Mesenteric fat pad (tissue), 1 donor: ENCODE results near the gene CCRL2. TPM values are rescaled to one million over a fixed set of nuclear protein-coding genes. Genes with fewer than 3 reads are reported as not detected.
A peak's percentile ranks its signal among the peaks of the same experiment; 100 is the strongest.

Experiments
- DNase-seq: peaks from one replicate; pipeline ENCODE4 v3.0.0-alpha.2; 2020; ENCODE audit warnings: low spot score
- total RNA-seq: library from RNA; stranded (reverse); fragmentation: NEBNext Ultra II Directional; extraction: Animal tissue kit (Norgen Biotek cat#: 25700); gene quantifications from one replicate; pipeline ENCODE4 v1.2.1, GENCODE V29; 2021
- donor health status: DM: yes; HTN: yes; CAD: no.

Gene CCRL2
- total RNA-seq, 1 donor from 2014 or later, result 8.8 TPM

DNA sequence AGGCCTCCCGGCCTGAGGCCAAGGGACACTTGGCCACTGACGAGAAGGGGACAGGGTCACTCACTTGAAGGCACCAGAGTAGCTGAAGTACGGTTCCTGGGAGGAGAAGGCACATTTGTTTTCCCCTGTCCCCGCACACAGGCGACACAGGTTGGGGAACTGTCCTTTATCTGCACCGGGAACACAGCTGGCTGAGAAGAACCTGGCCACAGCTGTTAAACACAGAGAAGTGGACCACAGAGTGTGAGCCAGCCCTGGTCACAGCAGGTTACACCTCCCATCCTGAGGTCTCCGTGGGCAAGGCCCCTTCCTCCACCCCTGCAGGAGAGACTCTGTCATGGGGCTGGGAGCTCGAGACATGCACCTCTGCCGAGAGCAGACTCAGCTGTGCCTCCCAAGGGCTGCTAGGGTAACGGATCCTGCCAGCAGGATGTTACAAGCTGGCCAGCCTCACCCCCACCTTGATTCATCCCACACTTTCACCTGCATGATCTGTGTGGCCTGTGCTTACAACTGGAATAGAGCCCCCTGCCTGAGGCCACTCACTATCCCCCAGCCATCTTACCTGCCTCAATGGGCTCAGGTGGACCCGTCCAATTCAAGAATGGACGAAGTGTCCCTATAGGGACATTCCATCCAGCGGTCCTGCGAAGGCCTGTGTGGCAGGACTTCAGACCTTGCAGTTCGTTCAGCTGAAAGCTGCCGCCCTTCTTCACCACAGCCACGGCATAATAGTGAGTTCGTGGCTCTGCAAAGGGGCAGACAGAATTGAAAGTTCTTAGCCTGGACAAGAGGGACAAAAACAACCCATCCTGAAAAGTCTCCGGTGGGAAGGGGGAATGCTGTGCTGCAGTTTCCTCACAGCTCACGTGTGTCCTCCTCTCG lies 48.4 kb downstream of the CCRL2 start:
- peak; percentile 85 for DNase-seq

- peak; percentile 84 for DNase-seq
Observed at GRCh38 chr3:46456118-46456517, 49.1 kb downstream of the CCRL2 start.

Other genes with a start within 250 kb of the CCRL2 start
- 39.7 TPM for gene CCR1, start 198.9 kb upstream of the CCRL2 start, total RNA-seq
- not detected for gene CCR3, start 164.8 kb upstream of the CCRL2 start, total RNA-seq
- gene CCR2, start 53.1 kb upstream of the CCRL2 start, total RNA-seq, result 3.3 TPM
- gene CCR5, start 36.3 kb upstream of the CCRL2 start, total RNA-seq, result 1.7 TPM
- gene LTF, start 57.6 kb downstream of the CCRL2 start, total RNA-seq, result 4.3 TPM
- gene RTP3, start 90.7 kb downstream of the CCRL2 start, total RNA-seq, result not detected
- gene LRRC2, start 159.0 kb downstream of the CCRL2 start, total RNA-seq, result 2.1 TPM
- not detected for gene FAM240A, start 205.3 kb downstream of the CCRL2 start, total RNA-seq